Skeletal muscle satellite cell (primary cell): Measurements from ENCODE around the gene FBXO2.
"Not testable (repeated sequence)": the region's sequence is repeated elsewhere in the genome, so short reads cannot be mapped to it uniquely, and the experiment has no call there.

Experiments used
- H3K27me3 ChIP-seq: 2 replicates; pipeline ENCODE4 v1.7.0; 2013; ENCODE audit warnings: low read length; ENCODE audit not compliant: control insufficient read depth, insufficient read depth
- H3K36me3 ChIP-seq: 2 replicates; pipeline ENCODE4 v1.7.0; 2013; ENCODE audit warnings: mild to moderate bottlenecking, control low read depth, low read length; ENCODE audit not compliant: insufficient read depth
- H3K4me1 ChIP-seq: 2 replicates; pipeline ENCODE4 v1.7.0; 2013; ENCODE audit warnings: low read length; ENCODE audit not compliant: control insufficient read depth, insufficient read depth
- H3K4me2 ChIP-seq: 2 replicates; pipeline ENCODE4 v1.7.0; 2013; ENCODE audit warnings: mild to moderate bottlenecking, low read length
- H3K4me3 ChIP-seq: 2 replicates; pipeline ENCODE4 v1.7.0; 2013; ENCODE audit warnings: low read length
- H3K9ac ChIP-seq: 2 replicates; pipeline ENCODE4 v1.7.0; 2013; ENCODE audit warnings: mild to moderate bottlenecking, low read depth, low read length, moderate library complexity
- H3K9me3 ChIP-seq: replicated peaks from 2 replicates; pipeline ENCODE4 v1.7.0; 2013; ENCODE audit warnings: mild to moderate bottlenecking, control low read depth, low read length

Gene FBXO2

DNA sequence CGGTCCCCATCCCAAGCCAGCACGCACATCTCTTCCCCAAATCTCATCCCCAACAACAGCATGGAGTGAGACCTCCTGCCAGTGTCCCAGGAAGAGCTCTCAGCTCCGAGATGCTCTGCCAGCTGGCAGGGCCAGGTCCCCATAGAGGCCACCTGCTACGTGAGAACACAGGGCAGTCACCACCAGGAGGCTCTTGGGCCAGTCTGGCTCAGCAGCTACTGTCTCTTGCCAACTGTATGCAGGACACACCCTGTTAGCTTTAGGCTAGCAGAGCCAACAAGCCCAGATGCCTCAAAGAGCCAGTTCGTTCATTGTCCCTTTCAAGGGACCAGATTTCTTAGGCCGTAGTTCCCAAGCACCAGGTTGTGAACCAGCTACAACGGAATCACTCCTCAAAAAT is 36.9 kb downstream of the FBXO2 start:
- H3K27me3 ChIP-seq: peaks cover 44% of the 10 kb centered on the region
- no peaks in the 10 kb centered on the region for H3K4me1 ChIP-seq
- H3K36me3 ChIP-seq: no peaks in the 10 kb centered on the region
- H3K4me2 ChIP-seq: no peak overlapping the region
- H3K9me3 ChIP-seq: no peaks in the 10 kb centered on the region
- H3K9ac ChIP-seq: no peak overlapping the region
- H3K4me3 ChIP-seq: no peak overlapping the region

DNA sequence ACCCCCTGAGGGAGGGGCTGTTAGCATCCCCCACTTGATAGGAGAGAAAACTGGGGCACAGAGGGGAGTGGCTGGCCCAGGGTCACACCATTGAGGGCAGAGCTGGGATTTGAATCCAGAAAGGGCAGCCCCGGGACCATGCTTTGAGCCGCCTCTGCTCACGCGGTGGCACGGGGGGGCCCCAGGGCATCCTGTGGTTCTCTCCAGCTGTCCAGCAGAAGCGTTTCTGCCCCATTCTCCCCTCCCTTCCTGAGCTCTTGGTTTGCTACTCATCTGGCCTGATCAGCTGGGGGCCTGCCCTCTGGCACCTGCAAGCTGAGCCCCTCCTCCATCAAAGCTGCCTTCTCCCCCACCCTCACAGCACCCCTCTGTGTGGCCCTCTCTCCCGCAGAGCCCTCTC is 37.5 kb downstream of the FBXO2 start:
- no peaks in the 10 kb centered on the region for H3K4me1 ChIP-seq
- H3K36me3 ChIP-seq: no peaks in the 10 kb centered on the region
- no peak overlapping the region for H3K4me3 ChIP-seq
- H3K9ac ChIP-seq: no peak overlapping the region
- no peaks in the 10 kb centered on the region for H3K9me3 ChIP-seq
- peaks cover 42% of the 10 kb centered on the region for H3K27me3 ChIP-seq
- no peak overlapping the region for H3K4me2 ChIP-seq

- Histone ChIP-seq H3K9me3 (no peaks in the 10 kb centered on the region), H3K4me3 (no peak overlapping the region), H3K4me2 (no peak overlapping the region), H3K36me3 (no peaks in the 10 kb centered on the region), H3K9ac (no peak overlapping the region), H3K4me1 (no peaks in the 10 kb centered on the region), H3K27me3 (peaks cover 40% of the 10 kb centered on the region)
Observed at GRCh38 chr1:11615090-11615489, 39.1 kb downstream of the FBXO2 start.

DNA sequence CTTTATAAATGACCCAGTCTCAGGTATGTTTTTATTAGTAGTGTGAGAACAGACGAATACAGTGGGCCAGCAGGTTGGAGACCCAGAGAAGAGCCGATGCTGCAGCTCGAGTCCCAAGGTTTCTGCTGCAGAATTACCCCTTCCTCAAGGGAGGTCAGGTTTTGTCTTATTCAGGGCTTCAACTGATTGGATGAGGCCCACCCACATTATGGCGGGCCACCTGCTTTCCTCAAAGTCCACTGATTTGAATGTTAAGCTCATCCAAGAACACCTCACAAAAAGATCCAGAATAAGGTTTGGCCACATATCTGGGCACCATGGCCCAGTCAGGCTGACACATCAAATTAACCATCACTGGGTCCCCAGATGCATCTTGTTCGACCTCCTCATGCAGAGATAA is 40.9 kb downstream of the FBXO2 start:
- Histone ChIP-seq H3K36me3 (no peaks in the 10 kb centered on the region), H3K4me3 (no peak overlapping the region), H3K9me3 (no peaks in the 10 kb centered on the region), H3K9ac (no peak overlapping the region), H3K4me2 (no peak overlapping the region), H3K4me1 (no peaks in the 10 kb centered on the region), H3K27me3 (peaks cover 34% of the 10 kb centered on the region)

- Histone ChIP-seq H3K4me1 (no peaks in the 10 kb centered on the region), H3K9ac (no peak overlapping the region), H3K9me3 (no peaks in the 10 kb centered on the region), H3K4me3 (no peak overlapping the region), H3K4me2 (no peak overlapping the region), H3K36me3 (no peaks in the 10 kb centered on the region), H3K27me3 (peaks cover 20% of the 10 kb centered on the region)
Observed at GRCh38 chr1:11611638-11612327, 42.4 kb downstream of the FBXO2 start.

- no peak overlapping the region for H3K4me3 ChIP-seq
- H3K9me3 ChIP-seq: no peaks in the 10 kb centered on the region
- H3K36me3 ChIP-seq: no peaks in the 10 kb centered on the region
- H3K4me2 ChIP-seq: no peak overlapping the region
- no peak overlapping the region for H3K9ac ChIP-seq
- H3K27me3 ChIP-seq: peaks cover 15% of the 10 kb centered on the region
- no peaks in the 10 kb centered on the region for H3K4me1 ChIP-seq
Observed at GRCh38 chr1:11610629-11611180, 43.5 kb downstream of the FBXO2 start.

DNA sequence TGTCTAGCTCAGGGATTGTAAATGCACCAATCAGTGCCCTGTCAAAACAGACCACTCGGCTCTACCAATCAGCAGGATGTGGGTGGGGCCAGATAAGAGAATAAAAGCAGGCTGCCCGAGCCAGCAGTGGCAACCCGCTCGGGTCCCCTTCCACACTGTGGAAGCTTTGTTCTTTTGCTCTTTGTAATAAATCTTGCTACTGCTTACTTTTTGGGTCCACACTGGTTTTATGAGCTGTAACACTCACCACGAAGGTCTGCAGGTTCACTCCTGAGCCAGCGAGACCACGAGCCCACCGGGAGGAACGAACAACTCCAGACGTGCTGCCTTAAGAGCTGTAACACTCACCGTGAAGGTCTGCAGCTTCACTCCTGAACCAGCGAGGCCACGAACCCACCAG is 44.9 kb downstream of the FBXO2 start:
- H3K4me3 ChIP-seq, H3K36me3 ChIP-seq, H3K9ac ChIP-seq, H3K9me3 ChIP-seq, H3K4me2 ChIP-seq, H3K4me1 ChIP-seq: not testable (repeated sequence)
- H3K27me3 ChIP-seq: peaks cover 18% of the 10 kb centered on the region

DNA sequence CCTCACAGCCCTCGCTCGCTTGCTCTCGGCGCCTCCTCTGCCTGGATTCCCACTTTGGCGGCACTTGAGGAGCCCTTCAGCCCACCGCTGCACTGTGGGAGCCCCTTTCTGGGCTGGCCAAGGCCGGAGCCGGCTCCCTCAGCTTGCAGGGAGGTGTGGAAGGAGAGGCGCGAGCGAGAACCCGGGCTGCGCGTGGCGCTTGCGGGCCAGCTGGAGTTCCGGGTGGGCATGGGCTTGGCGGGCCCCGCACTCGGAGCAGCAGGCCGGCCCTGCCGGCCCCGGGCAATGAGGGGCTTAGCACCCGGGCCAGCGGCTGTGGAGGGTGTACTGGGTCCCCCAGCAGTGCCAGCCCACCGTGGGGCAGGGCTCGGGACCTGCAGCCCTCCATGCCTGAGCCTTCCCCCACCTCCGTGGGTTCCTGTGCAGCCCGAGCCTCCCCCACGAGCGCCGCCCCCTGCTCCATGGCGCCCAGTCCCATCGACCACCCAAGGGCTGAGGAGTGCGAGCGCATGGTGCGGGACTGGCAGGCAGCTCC is 45.6 kb downstream of the FBXO2 start:
- H3K9ac ChIP-seq, H3K9me3 ChIP-seq, H3K4me1 ChIP-seq, H3K4me3 ChIP-seq, H3K36me3 ChIP-seq, H3K4me2 ChIP-seq: not testable (repeated sequence)
- H3K27me3 ChIP-seq: peaks cover 21% of the 10 kb centered on the region

GRCh38 chr1:11606775-11607174 is 47.5 kb downstream of the FBXO2 start:
- H3K9me3 ChIP-seq: no peaks in the 10 kb centered on the region
- no peaks in the 10 kb centered on the region for H3K36me3 ChIP-seq
- no peaks in the 10 kb centered on the region for H3K4me1 ChIP-seq
- peaks cover 13% of the 10 kb centered on the region for H3K27me3 ChIP-seq
- no peak overlapping the region for H3K4me2 ChIP-seq
- H3K4me3 ChIP-seq: no peak overlapping the region
- no peak overlapping the region for H3K9ac ChIP-seq

DNA sequence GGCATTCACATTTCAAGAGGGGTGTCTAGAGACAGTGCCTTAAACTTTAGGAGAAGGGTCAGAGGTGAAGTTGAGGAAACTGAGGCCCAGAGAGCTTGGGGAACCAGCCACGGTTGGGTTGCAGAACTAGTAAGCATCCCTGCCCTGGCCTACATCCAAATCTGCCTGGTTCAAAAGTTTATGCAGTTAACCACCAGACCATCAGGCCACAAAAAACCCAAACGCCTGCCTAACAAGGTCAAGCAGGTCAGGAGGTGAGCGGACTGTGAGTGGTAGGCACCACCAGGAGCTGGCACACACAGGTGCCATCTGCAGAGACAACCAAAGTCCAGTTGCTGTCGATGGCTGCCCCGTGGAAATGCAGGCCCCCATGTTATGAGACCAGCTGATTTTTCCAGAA is 51.2 kb downstream of the FBXO2 start:
- H3K4me1 ChIP-seq: no peaks in the 10 kb centered on the region
- H3K9ac ChIP-seq: no peak overlapping the region
- no peaks in the 10 kb centered on the region for H3K36me3 ChIP-seq
- H3K9me3 ChIP-seq: no peaks in the 10 kb centered on the region
- no peak overlapping the region for H3K4me3 ChIP-seq
- H3K27me3 ChIP-seq: peaks cover 31% of the 10 kb centered on the region
- H3K4me2 ChIP-seq: no peak overlapping the region

DNA sequence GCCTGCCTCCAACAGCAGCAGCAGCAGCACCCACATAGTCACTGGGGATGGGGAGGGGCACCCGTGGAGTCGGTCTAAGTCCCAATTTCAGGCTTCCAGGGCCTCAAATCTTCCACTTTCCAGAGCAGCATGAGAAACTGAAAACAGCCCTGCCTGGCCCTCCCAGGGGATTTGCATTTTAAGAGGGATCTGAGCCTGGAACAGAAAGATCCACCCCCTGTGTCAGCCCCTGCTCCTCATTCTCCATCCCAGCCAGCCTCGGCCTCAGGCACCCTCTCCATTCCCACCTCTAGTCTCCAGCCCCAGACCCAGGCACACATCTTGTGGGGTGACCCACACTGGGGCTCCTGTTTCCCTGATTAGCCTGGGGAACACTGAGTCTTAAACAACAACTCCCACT is 51.8 kb downstream of the FBXO2 start:
- H3K4me2 ChIP-seq: no peak overlapping the region
- no peaks in the 10 kb centered on the region for H3K36me3 ChIP-seq
- H3K4me3 ChIP-seq: no peak overlapping the region
- no peaks in the 10 kb centered on the region for H3K9me3 ChIP-seq
- H3K27me3 ChIP-seq: peaks cover 31% of the 10 kb centered on the region
- H3K4me1 ChIP-seq: no peaks in the 10 kb centered on the region
- no peak overlapping the region for H3K9ac ChIP-seq

DNA sequence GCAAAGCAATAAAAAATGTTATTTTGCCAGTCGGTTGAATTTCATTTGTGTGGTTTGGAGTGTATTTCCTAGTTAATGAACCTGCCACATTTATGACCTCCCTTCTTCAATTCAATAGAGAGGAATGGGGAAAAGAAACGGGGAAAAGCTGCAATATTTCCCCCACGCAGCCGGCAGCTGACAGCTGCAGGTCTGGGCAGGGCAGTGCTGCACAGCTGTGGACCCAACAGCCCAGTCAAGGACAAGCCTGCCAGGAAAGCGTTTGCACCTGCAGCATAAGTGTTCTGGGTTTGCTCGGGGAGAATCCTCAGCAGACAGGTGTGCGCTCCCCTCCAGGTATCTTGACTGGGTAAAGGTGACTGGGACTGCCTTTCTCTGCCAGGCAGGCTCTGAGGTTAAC is 53.4 kb downstream of the FBXO2 start:
- H3K9ac ChIP-seq: no peak overlapping the region
- H3K27me3 ChIP-seq: peaks cover 35% of the 10 kb centered on the region
- no peaks in the 10 kb centered on the region for H3K36me3 ChIP-seq
- H3K4me3 ChIP-seq: no peak overlapping the region
- H3K9me3 ChIP-seq: no peaks in the 10 kb centered on the region
- H3K4me1 ChIP-seq: no peaks in the 10 kb centered on the region
- H3K4me2 ChIP-seq: no peak overlapping the region
